Cortex of kidney (tissue), 1 donor: ENCODE results near the gene ASTN2.

Source experiments
- DNase-seq: peaks from one replicate; lab custom pipeline; 2025; lab: John Stamatoyannopoulos, UW

Gene ASTN2

DNA sequence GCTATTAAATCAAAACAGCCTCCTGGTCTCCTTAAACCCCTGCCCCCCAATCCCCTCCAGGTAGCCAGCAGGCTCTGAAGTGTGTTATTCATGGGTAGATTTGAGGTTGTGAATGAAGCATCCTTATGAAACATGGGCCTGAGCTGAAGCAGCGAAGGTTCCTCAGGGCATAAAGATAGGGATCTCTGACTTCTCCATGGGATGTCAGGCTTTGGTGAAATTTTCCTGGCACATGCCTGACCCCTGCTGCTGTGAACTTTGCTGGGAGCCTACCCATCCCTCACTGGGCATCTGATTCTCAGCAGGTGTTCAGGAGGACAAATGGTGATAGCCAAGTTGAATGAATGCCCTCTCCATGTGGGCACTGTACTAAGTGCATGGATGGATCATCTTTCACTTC lies 250.3 kb downstream of the ASTN2 start:
- no peak for DNase-seq

DNA sequence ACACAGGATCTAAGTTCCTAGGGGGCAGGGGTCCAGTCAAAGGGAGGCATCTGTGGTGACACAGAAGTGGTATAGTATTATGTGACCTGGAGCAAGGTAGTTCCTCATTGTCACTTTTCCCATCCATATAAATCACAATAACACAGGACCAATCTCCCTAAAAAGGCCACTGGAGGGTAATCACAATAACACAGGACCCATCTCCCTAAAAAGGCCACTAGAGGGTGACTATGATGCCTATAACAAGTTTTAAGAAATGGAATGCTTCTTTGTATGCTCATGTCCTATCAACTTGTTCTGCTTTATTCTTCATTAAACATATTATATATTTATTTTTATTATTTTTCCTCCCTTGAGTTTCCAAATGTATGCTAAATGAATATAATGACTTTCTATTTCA lies 254.6 kb downstream of the ASTN2 start:
- DNase-seq: no peak

DNA sequence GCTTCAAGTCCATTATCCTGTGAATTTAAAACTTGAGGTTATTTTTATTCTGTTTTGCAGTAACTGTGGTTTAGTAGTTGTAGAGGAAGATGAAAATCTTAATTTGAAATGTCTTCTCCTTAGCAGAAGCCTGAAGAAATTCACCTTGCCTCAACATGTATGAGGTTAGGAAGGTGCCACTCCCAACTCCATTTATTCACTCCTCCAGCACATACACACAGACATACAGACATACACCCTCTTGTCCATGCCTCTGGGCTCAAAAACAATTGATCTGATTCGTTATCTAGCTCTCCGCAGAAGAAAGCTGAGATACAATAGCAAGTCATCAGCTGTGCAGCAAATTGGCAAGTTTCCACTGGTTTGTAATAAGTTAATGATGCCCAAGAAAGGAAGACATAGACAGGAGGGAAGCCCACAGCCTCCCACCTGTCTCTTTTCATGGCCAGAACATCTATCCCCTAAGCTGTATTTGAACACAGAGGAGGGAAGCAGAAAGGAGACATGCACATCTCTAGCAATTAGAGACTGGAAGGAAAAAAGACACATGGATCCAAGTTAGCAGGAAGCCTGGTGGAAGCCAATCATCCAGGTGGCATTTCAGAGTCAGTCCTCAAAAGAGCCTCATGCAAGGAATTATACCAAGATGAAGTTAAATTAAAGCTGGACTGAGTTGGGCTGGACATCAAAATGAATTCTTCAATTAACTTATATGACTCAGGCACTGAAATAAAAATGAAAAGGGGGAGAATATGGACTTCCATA lies 257.9 kb downstream of the ASTN2 start:
- DNase-seq: no peak

DNA sequence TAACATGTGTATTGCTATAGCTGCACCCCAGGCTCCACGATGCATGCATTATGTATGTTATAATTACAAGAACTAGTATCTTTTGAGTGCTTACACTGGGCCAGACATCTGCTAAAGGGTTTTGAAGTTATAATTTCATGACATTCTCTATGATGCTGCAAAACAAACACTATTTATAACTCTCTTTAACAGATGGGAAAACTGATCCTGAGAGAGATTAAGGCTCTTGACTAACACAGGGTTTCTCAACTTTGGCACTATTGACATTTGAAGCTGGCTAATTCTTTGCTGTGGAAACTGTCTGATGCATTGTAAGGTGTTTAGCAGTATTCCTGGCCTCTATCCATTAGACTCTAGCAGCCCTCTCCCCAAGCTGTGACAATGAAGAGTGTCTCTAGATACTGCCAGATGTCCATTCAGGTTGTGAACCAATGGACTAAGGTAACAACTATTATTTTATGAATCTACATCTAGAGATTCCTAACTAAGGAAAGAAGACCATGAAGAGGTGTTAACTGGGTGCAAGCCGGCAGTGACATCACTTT lies 258.6 kb downstream of the ASTN2 start:
- no peak for DNase-seq

DNA sequence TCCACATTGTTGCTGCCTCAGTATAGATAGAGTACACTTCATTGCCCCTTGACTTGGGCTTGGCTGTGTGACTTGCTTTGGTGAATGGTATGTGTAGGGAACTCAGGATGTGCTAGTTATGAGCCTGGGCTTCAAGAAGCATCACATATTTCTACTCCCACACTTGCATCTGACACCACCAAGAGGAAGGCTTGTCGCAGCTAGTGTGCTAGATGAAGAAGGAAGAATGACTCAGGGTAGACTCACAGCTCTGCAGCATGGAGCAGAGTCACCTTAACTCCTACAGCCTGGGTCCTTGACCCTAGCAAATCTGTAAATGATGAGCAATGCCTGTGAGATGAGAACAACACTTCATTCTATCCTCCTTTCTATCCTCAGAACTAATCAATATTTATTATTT lies 261.8 kb downstream of the ASTN2 start:
- no peak for DNase-seq

DNA sequence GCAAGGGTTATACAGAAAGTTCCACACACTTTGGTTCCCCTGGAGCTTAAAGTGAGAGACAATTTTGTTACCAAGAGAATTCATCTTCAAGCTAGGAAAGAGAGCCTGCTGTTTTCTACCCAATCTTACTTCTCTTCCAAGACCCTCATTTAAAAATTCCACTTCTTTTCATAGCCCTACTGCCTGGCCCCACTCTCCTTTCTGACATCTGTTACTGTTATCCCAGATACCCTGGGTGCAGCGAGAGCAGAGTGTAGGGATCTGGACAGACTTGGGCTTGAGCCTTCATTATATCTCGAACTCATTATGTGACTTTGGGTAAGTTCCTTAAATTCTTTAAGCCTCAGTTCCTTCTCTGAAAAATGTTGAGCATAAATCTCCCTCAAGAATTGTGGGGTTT lies 263.1 kb downstream of the ASTN2 start:
- DNase-seq: no peak

DNA sequence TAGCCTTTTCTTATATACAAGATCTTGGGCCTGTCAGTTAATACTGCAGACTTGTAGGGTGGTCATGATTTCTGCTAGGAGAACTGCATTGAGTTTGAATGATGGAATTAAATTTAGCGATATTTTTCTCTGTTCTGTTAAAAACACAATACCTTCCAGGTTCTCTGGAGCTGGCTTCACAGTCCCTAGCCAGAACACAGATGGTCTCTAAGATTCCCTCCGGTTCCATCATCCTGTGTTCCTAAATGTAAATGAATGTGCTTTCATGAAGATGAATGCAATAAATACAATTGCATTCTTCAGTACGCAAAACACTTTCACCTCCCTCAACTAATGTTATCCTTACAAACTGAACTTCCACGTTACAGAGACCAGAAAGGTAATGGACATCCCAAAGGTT lies 264.9 kb downstream of the ASTN2 start:
- no peak for DNase-seq

DNA sequence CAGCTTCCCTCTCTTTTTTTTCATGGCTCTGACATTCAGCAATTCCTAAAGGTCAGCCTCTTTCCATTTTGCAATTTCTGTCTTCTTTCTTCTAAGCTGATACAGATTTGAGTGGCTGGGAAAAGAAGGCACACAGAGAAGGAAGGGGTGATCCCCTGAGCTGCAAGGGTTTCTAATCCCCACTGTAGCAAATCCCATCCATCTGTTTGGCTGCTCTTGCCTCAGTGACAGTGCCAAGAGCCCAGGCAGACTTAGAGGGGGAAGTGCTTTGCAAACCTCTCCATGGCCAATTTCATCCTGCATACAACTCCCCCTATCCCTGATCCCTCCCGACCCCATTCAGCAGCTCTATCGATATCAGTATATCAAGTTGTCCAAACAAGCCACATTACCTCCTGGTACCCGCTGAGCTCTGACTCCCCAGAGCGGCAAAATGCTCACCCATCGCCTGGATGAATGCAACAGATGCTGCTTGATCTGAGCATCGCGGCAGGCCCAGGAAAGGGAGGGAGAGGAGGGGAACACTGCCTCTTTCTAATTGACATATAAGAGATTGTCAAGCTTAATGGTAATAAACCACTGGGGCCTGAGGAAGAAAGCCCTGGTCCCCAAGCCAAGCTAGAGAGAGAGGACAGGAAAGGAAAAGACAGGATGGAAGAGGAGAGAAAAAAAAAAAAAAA lies 268.9 kb downstream of the ASTN2 start:
- DNase-seq: no peak

DNA sequence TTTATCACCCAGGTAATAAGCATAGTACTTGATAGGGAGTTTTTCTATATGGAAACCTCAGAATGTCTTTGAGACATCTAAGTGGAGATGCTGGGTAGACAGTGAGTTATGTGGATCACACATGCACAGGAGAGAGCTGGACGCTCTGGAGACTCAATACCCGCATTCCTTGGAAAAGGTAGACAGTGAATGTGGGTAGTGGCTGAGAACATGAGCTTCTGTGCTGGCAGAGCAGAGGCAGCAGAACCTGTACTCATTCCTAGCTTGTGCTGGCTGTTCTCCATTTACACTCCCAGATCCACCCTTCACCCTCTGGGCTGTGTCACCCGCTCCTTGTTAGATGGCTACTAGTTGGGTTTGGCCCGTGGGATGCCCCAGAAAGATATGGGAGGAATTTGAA lies 269.8 kb downstream of the ASTN2 start:
- DNase-seq: no peak

DNA sequence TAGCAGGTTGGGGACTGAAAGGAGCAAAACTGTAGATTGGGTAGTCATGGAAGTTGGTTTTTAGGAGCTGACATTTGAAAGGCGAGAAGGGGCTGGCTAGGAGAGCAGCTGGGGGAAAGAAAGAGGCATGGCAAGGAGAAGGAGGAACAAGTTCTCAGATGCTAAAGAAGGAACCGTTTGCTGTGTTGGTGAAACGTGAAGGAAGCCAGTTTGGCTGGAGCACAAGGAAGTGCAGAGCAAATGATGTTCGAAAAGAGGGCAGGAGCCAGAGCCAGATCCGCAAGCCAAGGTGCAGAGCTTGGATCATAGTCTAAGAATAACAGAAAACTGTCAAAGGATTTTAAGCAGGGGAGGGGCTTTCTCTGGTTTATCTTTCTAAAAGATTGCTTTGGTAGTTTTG lies 276.6 kb downstream of the ASTN2 start:
- no peak for DNase-seq

DNA sequence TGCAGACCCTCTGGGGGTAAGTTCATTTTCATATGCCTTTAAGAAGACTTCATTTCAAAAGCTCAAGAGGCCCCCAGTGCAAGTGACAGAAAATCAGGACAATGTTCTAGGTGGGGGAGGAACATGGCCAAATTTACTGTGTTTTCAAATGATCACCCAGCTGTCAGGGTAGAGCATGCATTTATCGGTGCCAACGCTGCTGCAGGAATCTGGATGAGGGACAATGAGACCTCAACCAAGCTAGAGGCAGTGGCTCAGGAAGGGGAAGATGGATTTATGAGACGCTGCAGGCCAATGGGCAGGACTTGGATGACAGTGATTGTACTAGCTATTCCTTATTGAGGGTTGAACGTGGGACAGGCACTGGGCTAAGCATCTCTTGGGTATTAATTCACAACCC lies 278.4 kb downstream of the ASTN2 start:
- DNase-seq: no peak

DNA sequence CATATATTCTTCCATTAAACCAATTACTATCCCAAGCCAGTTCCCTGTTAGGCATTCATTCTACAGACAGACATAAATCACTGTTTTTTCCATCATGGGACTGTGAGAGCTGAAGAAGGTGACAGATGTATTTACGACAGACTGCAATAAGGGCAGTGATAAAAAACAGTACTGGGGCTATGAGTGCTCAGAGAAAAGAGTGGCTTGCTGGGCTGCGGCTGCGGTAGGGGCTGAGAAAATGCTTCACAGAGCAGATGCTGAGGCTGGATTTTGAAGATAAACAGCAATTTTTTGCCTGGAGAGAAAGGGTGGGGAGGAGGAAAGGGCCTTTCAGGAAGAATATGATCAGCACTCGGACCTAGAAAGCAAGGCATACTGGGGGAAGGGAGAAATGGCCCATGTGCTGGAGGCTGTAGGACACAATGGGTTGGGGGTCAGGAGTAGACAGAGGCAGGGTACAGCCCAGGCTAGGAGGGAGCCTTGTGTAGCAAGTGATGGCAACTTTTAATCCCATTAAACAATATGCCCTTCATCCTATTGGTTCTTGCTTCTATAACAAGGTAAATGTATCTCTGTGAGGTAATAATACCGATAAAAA lies 279.3 kb downstream of the ASTN2 start:
- no peak for DNase-seq

DNA sequence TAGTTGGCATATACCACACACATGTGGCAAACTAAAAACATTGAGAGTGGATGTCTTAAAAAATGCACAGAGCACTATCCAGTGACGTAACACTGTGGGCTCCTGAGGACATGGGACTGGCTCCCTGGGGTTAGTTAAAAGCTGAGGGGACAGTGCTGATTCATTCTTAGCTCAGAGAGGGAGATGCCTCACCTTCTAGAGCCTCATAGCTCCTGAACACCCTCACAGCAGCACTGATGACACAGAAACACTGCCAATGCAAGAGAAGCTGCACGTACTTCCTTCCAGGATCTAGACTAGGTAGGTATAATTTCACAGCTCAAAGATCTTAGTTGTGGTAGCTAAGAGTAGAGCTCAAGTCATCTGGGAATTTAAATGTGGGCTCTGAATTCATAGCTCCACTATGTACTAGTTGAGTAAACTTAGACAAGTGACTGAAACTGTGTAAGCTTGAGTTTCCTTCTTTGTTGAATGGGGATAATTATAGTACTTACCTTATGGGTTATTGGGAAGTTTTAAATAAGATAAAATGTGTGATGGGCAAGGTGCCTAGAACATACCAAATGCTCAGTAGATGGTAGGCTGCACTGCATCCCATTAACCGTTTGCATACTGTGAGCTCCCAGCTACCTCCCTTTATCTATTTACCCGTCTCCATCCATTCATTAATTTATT lies 279.9 kb downstream of the ASTN2 start:
- no peak for DNase-seq

DNA sequence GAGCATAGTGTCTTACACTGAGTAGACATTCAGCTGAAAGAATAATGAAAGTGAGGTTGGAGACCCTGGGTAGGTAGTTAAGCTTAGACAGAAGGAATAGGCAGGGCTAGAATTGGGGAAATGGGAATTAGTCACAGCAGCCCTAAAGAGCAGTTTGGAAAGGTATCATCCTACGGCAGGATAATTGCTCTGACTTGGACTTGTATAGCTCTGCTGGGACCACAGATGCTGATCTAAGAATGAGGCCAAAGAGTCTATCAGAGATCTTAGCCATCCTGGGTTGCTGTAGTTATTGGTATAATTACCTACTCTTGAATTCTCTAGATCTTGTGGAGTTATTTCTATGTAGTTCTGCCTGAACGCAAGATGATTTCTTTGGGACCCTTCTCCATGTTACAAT lies 288.0 kb downstream of the ASTN2 start:
- DNase-seq: no peak

DNA sequence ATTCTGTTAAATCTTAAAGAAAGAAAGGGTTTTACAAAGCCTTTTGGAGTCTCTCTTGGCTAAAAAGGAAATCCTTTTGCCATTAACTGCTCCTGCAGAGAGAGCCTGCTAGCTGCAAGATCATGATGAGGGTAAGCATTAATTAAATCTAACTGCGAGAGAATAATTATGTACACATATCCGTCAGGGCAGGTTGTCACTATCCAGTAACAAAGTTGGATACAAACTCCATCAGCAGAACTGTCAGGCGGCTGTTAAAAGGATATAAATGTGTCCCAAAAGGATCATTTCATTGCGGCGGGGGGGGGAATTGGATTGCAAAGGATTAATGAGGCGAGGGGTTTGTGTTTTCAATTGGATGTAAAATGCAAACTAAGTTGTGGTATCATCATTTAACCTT lies 289.3 kb downstream of the ASTN2 start:
- DNase-seq: no peak

DNA sequence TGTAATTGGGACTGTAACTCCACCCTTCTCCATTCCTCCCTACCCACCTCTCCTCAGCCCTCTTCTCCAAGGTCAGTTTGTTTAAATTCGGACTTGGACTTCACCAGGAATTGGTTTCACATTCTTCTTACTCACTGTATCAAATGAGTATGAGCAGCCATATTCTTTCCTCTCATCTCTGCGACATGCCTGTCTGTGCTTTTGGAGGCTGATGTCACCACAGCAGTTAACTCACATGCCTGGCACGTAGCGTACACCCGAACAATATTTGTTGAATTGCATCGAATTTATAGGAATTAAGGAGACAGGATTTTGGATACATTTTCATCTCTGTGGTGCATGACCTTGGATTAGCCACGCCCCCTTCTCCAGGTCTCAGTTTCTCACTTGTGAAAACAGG lies 291.1 kb downstream of the ASTN2 start:
- DNase-seq: no peak

DNA sequence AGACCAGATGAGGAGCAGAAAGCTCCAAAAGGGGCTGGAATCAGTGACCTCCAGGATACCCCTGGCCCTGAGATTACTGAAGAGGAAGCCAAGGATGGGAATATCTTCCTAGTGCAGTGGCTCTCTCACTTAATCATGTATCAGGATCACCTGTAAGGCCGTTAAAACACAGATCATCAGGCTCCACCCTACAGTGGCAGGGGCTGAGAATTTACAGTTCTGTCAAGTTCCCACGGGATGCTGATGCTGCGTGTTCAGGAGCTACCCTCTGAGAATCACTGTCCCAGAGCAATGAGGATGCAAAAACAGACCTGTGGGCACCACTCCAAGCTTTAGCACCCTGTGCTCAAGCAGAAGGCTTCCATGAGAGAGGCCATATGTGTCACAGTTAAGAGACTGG lies 291.9 kb downstream of the ASTN2 start:
- no peak for DNase-seq

DNA sequence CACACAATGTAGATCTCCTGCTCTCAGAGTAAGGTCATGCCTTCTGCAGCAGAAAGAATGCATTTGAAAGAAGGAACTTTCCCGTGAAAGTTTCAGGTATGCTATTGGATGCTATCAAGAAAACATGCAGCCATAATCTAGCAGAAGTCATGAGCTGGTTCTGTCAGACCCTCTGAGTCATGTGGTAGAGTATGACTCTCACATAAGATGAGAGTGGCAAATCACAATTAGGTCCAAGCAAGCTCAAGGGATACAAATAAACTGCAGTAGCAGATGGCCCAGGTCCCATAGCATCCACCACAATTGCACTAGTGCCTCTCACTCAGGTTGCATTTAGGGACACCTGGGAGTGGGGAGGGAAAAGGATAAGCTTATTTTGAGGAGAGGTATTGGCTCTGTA lies 292.8 kb downstream of the ASTN2 start:
- DNase-seq: no peak

DNA sequence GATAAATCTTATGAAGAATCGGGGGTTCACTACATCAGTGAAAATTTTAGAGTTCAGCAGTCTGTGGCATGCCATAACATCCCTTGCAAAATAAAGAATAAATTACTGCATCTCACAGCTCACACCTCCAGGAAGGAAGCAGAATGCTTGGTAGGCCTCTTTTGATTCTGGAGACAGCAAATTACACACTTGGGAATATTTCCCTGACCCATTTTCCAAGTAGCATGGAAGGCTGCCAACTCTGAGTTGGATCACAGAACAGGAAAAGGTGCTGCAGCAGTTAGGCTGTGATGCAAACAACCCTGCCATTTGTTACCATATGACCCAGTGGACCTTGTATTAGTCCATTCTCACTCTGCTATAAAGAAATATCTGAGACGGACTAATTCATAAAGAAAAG lies 293.5 kb downstream of the ASTN2 start:
- DNase-seq: no peak

DNA sequence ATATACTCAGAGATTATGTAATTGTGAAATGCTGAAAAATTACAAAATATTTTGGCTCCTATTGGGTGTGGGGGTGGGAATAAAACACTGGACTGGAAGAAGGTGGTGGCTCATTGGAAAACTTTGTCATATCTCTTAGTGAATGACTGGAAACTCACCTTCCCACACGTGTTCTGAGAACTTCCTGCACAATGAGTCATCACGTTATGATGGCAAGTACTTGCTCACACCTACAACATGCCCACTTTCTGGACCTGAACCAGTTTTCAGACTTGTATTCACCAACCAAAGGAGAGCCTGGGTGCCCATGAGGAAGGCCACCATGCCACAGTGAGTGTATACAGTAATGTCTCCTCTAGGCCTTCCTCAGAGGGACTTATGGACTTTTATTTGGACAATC lies 294.8 kb downstream of the ASTN2 start:
- DNase-seq: no peak

DNA sequence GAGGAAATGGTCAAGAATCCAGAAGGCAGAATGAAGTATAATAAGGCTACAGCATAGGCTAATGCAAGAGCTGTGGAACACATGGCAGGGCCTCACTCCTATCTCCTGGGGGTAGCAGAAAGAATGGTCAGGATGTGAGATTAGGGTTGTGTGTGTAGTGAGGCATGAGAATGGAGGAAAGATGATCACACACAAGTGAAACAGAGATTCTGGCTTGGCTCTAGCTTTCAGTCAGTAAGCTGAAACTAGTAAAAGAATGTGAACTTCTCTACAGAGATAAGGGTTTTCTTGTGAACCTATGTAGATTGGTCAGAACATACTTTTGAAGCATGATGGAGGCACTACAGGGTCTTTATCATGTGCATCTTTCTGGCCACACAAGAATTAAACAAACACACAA lies 298.8 kb downstream of the ASTN2 start:
- DNase-seq: no peak

DNA sequence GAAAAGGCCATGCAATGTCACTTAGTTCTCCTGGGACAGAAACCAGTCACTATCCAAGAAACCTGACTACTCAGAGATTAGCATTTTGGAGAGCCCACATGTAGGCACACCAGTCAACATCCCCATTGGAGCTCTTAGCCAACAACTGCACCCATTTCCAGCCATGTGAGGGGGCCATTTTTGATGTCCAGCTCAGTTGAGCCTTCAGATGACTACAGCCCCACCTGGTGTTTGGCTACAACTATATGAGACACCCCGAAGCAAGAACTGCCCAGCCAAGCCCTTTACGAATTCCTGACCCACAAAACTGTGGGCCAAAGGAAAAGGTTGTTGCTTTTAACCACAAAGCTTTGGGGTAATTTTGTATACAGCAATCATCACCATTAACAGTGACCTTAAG lies 300.1 kb downstream of the ASTN2 start:
- no peak for DNase-seq
